ENCODE results near the gene PTPN14.

The PTPN14 gene

DNA sequence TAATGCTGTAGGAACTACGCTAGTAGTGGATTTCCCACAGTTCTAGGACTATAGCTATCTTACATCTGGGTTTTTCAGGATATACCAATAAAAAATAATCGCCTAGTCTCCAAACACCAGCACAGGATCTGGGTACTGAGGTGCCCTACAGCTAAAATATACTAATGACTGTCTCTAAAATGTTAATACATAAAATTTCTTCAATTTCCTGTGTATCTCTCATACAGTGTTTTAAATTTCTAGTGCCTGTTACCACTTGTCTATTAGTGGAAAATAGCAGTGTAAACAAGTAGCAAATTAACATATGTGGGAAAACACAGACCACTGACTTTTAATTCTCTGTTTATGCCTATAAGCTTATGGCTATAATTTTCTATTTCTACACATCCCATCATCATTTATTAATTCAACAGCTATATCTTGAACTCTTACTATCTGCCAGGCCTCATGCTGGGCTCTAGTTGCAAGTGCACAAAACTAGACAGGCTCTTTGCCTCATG lies 16.1 kb upstream of the PTPN14 start:
- TF ChIP-seq, protein P1, sequence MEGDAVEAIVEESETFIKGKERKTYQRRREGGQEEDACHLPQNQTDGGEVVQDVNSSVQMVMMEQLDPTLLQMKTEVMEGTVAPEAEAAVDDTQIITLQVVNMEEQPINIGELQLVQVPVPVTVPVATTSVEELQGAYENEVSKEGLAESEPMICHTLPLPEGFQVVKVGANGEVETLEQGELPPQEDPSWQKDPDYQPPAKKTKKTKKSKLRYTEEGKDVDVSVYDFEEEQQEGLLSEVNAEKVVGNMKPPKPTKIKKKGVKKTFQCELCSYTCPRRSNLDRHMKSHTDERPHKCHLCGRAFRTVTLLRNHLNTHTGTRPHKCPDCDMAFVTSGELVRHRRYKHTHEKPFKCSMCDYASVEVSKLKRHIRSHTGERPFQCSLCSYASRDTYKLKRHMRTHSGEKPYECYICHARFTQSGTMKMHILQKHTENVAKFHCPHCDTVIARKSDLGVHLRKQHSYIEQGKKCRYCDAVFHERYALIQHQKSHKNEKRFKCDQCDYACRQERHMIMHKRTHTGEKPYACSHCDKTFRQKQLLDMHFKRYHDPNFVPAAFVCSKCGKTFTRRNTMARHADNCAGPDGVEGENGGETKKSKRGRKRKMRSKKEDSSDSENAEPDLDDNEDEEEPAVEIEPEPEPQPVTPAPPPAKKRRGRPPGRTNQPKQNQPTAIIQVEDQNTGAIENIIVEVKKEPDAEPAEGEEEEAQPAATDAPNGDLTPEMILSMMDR (IDR thresholded peaks at IDR 0.05; ENCODE audit: low read length): no peak
- TF ChIP-seq EZH2 (optimal IDR thresholded peaks at IDR 0.05; ENCODE audit: low read depth, low read length): no peak
- no peak for TF ChIP-seq EZH2phosphoT487 (IDR thresholded peaks at IDR 0.05; ENCODE audit: low read length)
- Histone ChIP-seq H3K9ac (ENCODE audit: low read length) (no peak overlapping the region), H3K9me3 (replicated peaks; ENCODE audit: insufficient read depth, low read length) (no peaks in the 10 kb centered on the region), H3K4me1 (ENCODE audit: low read length) (no peaks in the 10 kb centered on the region), H4K20me1 (ENCODE audit: insufficient read depth, low read length) (no peaks in the 10 kb centered on the region), H3K4me3 (ENCODE audit: low read length) (no peak overlapping the region), H3K4me2 (ENCODE audit: low read depth, low read length) (no peak overlapping the region), H2AFZ (ENCODE audit: low read length) (no peak overlapping the region), H3K79me2 (ENCODE audit: low read length) (no peaks in the 10 kb centered on the region), H3F3A (ENCODE audit: insufficient read depth, low read length) (no peaks in the 10 kb centered on the region), H3K27me3 (replicated peaks; ENCODE audit: insufficient read depth, low read length) (no peaks in the 10 kb centered on the region), H3K9me2 (replicated peaks; ENCODE audit: insufficient read depth, low read length) (no peaks in the 10 kb centered on the region), H3K36me3 (replicated peaks; ENCODE audit: insufficient read depth, low read length) (no peaks in the 10 kb centered on the region), H3K27ac (ENCODE audit: low read length) (no peak overlapping the region)
- DNase-seq: no peak

DNA sequence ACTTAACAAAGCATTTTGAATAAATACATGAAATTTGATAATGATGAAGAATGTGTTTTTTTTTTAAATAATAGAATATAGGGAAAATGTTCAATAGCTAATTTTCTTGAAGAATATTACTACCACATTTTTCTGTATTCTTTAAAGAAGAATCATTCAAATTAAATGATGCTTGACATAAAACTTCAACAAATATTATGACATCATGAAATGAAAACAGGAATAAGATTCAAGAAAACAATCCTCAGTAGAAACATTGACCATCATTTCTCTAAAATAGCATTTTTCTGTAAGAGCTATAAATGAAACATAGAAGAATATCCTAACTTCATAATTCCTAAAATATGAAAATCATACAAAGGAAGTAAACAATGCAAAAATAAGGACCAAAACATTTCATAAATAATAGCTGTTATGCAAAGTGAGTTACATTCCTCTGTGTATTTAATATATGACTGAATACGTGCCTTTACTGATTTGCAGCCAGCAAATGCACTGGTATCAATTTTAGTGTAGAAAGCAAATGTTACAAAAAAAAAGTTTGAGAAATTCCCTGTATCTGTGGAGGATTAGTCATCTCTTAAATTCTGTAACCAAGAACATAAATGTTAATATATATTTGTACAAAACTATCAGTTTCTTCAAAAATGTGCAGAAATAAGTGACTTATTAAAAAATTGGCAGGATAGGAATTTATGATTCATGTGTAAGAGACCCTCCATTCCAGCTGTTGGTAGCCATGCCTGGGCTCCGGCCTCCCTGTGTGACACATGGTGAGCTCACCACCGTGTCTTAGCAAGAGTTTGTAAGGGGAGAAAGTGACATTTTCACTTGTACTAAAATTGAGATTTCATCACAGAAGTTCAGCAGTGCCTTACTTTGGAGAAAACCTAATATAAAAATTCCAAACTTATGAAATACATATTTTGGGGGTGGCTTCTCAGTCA lies 15.0 kb upstream of the PTPN14 start:
- H3K4me2 ChIP-seq (ENCODE audit: low read depth, low read length): no peak overlapping the region

DNA sequence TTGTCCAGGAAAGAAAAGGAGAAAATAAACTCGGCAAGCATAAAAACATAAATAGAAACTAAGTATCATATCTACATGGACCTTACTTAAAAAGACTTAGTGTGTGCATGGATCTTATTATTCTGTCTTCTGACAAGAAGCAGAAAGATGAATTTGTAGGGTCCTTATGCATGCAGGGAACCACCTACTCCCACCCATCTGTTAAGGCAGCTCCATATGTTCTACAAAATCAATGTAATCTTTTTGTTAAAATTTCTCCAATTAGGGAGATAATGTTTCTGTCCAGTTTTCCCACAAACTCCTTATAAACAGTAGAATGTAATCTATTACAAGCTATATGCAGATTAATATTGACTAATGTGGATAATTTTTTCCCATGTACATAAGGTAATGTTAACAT lies 13.9 kb upstream of the PTPN14 start:
- H2AFZ ChIP-seq (ENCODE audit: low read length): no peak overlapping the region

More for the DNA sequence above, 15.0 kb upstream of the PTPN14 start:
- Histone ChIP-seq H3K4me3 (ENCODE audit: low read length) (no peak overlapping the region), H3K27ac (ENCODE audit: low read length) (no peak overlapping the region), H3K27me3 (replicated peaks; ENCODE audit: insufficient read depth, low read length) (no peaks in the 10 kb centered on the region), H3K4me1 (ENCODE audit: low read length) (no peaks in the 10 kb centered on the region), H3F3A (ENCODE audit: insufficient read depth, low read length) (no peaks in the 10 kb centered on the region), H3K9me2 (replicated peaks; ENCODE audit: insufficient read depth, low read length) (no peaks in the 10 kb centered on the region), H3K36me3 (replicated peaks; ENCODE audit: insufficient read depth, low read length) (no peaks in the 10 kb centered on the region), H3K9me3 (replicated peaks; ENCODE audit: insufficient read depth, low read length) (no peaks in the 10 kb centered on the region), H3K79me2 (ENCODE audit: low read length) (no peaks in the 10 kb centered on the region), H3K9ac (ENCODE audit: low read length) (no peak overlapping the region), H4K20me1 (ENCODE audit: insufficient read depth, low read length) (no peaks in the 10 kb centered on the region), H2AFZ (ENCODE audit: low read length) (no peak overlapping the region)
- no peak for DNase-seq
- no peak for TF ChIP-seq EZH2 (optimal IDR thresholded peaks at IDR 0.05; ENCODE audit: low read depth, low read length)
- TF ChIP-seq, protein P1 (IDR thresholded peaks at IDR 0.05; ENCODE audit: low read length): no peak
- TF ChIP-seq EZH2phosphoT487 (IDR thresholded peaks at IDR 0.05; ENCODE audit: low read length): no peak

More for the DNA sequence above, 13.9 kb upstream of the PTPN14 start:
- H3K27ac ChIP-seq (ENCODE audit: low read length): no peak overlapping the region
- H3K36me3 ChIP-seq (replicated peaks; ENCODE audit: insufficient read depth, low read length): no peaks in the 10 kb centered on the region
- no peaks in the 10 kb centered on the region for H3K9me3 ChIP-seq (replicated peaks; ENCODE audit: insufficient read depth, low read length)
- no peaks in the 10 kb centered on the region for H4K20me1 ChIP-seq (ENCODE audit: insufficient read depth, low read length)
- no peaks in the 10 kb centered on the region for H3K9me2 ChIP-seq (replicated peaks; ENCODE audit: insufficient read depth, low read length)
- no peaks in the 10 kb centered on the region for H3K4me1 ChIP-seq (ENCODE audit: low read length)
- H3K4me2 ChIP-seq (ENCODE audit: low read depth, low read length): no peak overlapping the region
- no peaks in the 10 kb centered on the region for H3F3A ChIP-seq (ENCODE audit: insufficient read depth, low read length)
- no peaks in the 10 kb centered on the region for H3K79me2 ChIP-seq (ENCODE audit: low read length)
- no peaks in the 10 kb centered on the region for H3K27me3 ChIP-seq (replicated peaks; ENCODE audit: insufficient read depth, low read length)
- H3K9ac ChIP-seq (ENCODE audit: low read length): no peak overlapping the region
- no peak for DNase-seq
- TF ChIP-seq, protein P1 (IDR thresholded peaks at IDR 0.05; ENCODE audit: low read length): no peak
- no peak for TF ChIP-seq EZH2phosphoT487 (IDR thresholded peaks at IDR 0.05; ENCODE audit: low read length)
- TF ChIP-seq EZH2 (optimal IDR thresholded peaks at IDR 0.05; ENCODE audit: low read depth, low read length): no peak
- H3K4me3 ChIP-seq (ENCODE audit: low read length): no peak overlapping the region
